ENCODE measurements around the gene HRH2. TPM values are rescaled to one million over a fixed set of nuclear protein-coding genes. Genes with fewer than 3 reads are reported as not detected.

Gene HRH2
- total RNA-seq, 1 experiment from 2014 or later, result 3.3 TPM

GRCh38 chr5:175692996-175693710 lies 35.3 kb downstream of the HRH2 start:
- Histone ChIP-seq H2BK20ac (ENCODE audit: low read depth, low read length, poor library complexity, severe bottlenecking) (no peak overlapping the region), H3K4ac (ENCODE audit: low read depth, low read length) (no peak overlapping the region), H4K8ac (replicated peaks; ENCODE audit: insufficient read length, low read depth, low read length) (no peak overlapping the region), H3K9ac (ENCODE audit: extremely low read depth, insufficient read length, low read length) (no peak overlapping the region), H3K4me2 (ENCODE audit: insufficient read depth, insufficient read length, low read length) (no peak overlapping the region), H3K4me1 (ENCODE audit: insufficient read depth, low read length) (peaks cover 3% of the 10 kb centered on the region; the same call in 1 of the 2 replicates), H3K56ac (ENCODE audit: insufficient read length, low read depth, low read length) (no peak overlapping the region), H2BK120ac (ENCODE audit: low read depth, low read length, poor library complexity, severe bottlenecking) (no peak overlapping the region), H3K9me3 (ENCODE audit: control insufficient read depth, low read depth, low read length) (no peaks in the 10 kb centered on the region), H3K79me2 (ENCODE audit: insufficient read depth, low read length) (no peaks in the 10 kb centered on the region), H2BK12ac (ENCODE audit: insufficient read length, low read depth, low read length) (no peak overlapping the region), H2AK5ac (ENCODE audit: insufficient read length, low read length) (no peak overlapping the region), H3T11ph (ENCODE audit: low read length) (no peak overlapping the region), H3K27ac (ENCODE audit: insufficient read length, low read depth, low read length) (no peak overlapping the region), H2BK5ac (ENCODE audit: insufficient read length, low read length) (no peak overlapping the region), H3K14ac (ENCODE audit: insufficient read depth, low read length) (no peak overlapping the region), H4K20me1 (ENCODE audit: control insufficient read depth, insufficient read depth, insufficient read length) (no peaks in the 10 kb centered on the region), H3K23ac (ENCODE audit: insufficient read length, low read depth, low read length) (no peak overlapping the region), H2AFZ (ENCODE audit: low read length) (no peak overlapping the region), H3K79me1 (ENCODE audit: insufficient read depth, low read depth, low read length, poor library complexity, severe bottlenecking) (no peaks in the 10 kb centered on the region), H4K5ac (ENCODE audit: insufficient read length, low read depth, low read length) (no peak overlapping the region), H3K23me2 (ENCODE audit: insufficient read length, low read depth, low read length, poor library complexity, severe bottlenecking) (no peaks in the 10 kb centered on the region), H3K27me3 (ENCODE audit: insufficient read depth, low read length) (no peaks in the 10 kb centered on the region), H3K18ac (ENCODE audit: insufficient read length, low read depth, low read length) (no peak overlapping the region), H2BK15ac (ENCODE audit: low read depth, low read length) (no peak overlapping the region), H4K91ac (ENCODE audit: insufficient read length, low read depth, low read length) (no peak overlapping the region)
- TF ChIP-seq, protein P1, sequence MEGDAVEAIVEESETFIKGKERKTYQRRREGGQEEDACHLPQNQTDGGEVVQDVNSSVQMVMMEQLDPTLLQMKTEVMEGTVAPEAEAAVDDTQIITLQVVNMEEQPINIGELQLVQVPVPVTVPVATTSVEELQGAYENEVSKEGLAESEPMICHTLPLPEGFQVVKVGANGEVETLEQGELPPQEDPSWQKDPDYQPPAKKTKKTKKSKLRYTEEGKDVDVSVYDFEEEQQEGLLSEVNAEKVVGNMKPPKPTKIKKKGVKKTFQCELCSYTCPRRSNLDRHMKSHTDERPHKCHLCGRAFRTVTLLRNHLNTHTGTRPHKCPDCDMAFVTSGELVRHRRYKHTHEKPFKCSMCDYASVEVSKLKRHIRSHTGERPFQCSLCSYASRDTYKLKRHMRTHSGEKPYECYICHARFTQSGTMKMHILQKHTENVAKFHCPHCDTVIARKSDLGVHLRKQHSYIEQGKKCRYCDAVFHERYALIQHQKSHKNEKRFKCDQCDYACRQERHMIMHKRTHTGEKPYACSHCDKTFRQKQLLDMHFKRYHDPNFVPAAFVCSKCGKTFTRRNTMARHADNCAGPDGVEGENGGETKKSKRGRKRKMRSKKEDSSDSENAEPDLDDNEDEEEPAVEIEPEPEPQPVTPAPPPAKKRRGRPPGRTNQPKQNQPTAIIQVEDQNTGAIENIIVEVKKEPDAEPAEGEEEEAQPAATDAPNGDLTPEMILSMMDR (conservative IDR thresholded peaks at IDR 0.05), result no peak
- DNase-seq, result no peak
- no peak overlapping the region for H3K4me3 Mint-ChIP-seq
- WGBS (ENCODE audit: extremely low coverage, insufficient read length, low lambda C conversion rate), result no CpG with 5 or more reads among the region's 12 CpGs
- H3K9me3 Mint-ChIP-seq, result no peaks in the 10 kb centered on the region
- H3K36me3 Mint-ChIP-seq (ENCODE audit: insufficient read depth in 1 of 3, low read depth in 3 of 3), result peaks cover 0 to 2% (median under 1%) of the 10 kb centered on the region in 3 experiments; a peak in 2 of 7 replicates
- no peak overlapping the region; a peak in 1 of 7 replicates for H3K27ac Mint-ChIP-seq
- H3K27me3 Mint-ChIP-seq (ENCODE audit: low read depth), result peaks cover 2% of the 10 kb centered on the region
- peaks cover 28 to 38% of the 10 kb centered on the region in 2 experiments for H3K4me1 Mint-ChIP-seq
